Esophagus squamous epithelium (tissue), 5 donors: ENCODE data around the gene TMEM51. TPM values are rescaled to one million over a fixed set of nuclear protein-coding genes. Genes with fewer than 3 reads are reported as not detected.

Source experiments
- DNase-seq: peaks from one replicate; lab custom pipeline; 2025; lab: John Stamatoyannopoulos, UW
- H3K27ac ChIP-seq, 4 donors: fragments of 200-600 bp; sonication (generic); one replicate each; pipeline ENCODE4 v1.5.1; 2016 to 2019; ENCODE audit warnings: mild to moderate bottlenecking in 1 of 4
- H3K27me3 ChIP-seq, 4 donors: fragments of 200-600 bp; sonication (generic); 1 replicate in 3 of 4; 2 replicates in 1 of 4; pipeline versions ENCODE4 v1.5.1 to v1.6.0; 2017 to 2021; ENCODE audit warnings: antibody characterized with exemption in 1 of 4
- H3K36me3 ChIP-seq, 3 donors: fragments of 200-600 bp; sonication (generic); one replicate each; pipeline ENCODE4 v1.5.1; 2016 to 2019
- H3K4me1 ChIP-seq, 3 donors: fragments of 200-600 bp; sonication (generic); one replicate each; pipeline ENCODE4 v1.5.1; 2017 to 2019
- H3K4me3 ChIP-seq, 4 donors: fragments of 200-600 bp; sonication (generic); 1 replicate in 3 of 4; 2 replicates in 1 of 4; pipeline ENCODE4 v1.5.1; 2016 to 2019; ENCODE audit warnings: mild to moderate bottlenecking in 2 of 4, moderate library complexity in 1 of 4
- H3K9me3 ChIP-seq, 3 donors: fragments of 200-600 bp; sonication (generic); one replicate each; pipeline ENCODE4 v1.5.1; 2016 to 2019
- POLR2A ChIP-seq, 4 donors: fragments of 450-650 bp; IDR thresholded peaks; one replicate each; pipeline ENCODE4 v1.6.1; 2017; ENCODE audit warnings: antibody characterized with exemption in 4 of 4, mild to moderate bottlenecking in 4 of 4, moderate library complexity in 3 of 4
- WGBS, 2 donors: methylation state at CpG; one replicate each; pipeline ENCODE4 v1.1.5; 2018; 5-methylcytosine and 5-hydroxymethylcytosine counted together
- intact Hi-C: fragments of 100-400 bp; cut with DNase I; formaldehyde crosslinking; loops from one replicate; pipeline ENCODE4 v1.15.0; 2022
- total RNA-seq, 4 donors: library from RNA; depleted of rRNA; stranded (reverse); fragments of >200 nt; gene quantifications; one replicate each; pipeline ENCODE4 v1.1.0, GENCODE V29; 2016
- TF ChIP-seq, protein P1 (sequence below), 6 experiments: fragments of 450-650 bp in 4 of 6; fragments of 200-600 bp in 2 of 6; sonication (generic) in 2 of 6; IDR thresholded peaks; one replicate each; pipeline ENCODE4 v1.5.1; 2016 to 2019; ENCODE audit warnings: antibody characterized with exemption in 6 of 6, mild to moderate bottlenecking in 4 of 6, moderate library complexity in 4 of 6
- donor health status: DM: yes; HTN: yes; CAD: no.

The TMEM51 gene
- total RNA-seq, 4 donors from 2014 or later: 11.6 to 23.7 (median 17.7) TPM

GRCh38 chr1:15114884-15115283, 38.7 kb upstream of the TMEM51 start:
- 83% methylated on average over 1 of the region's 13 CpGs; no CpG with 5 or more reads in 1 of the 2 donors for WGBS, 2 donors
- Histone ChIP-seq H3K36me3 (no peaks in the 10 kb centered on the region), H3K4me3 (no peak overlapping the region), H3K27me3 (peaks cover 0 to 4% (median 0%) of the 10 kb centered on the region in 4 donors), H3K9me3 (no peaks in the 10 kb centered on the region), H3K27ac (no peak overlapping the region), H3K4me1 (peaks cover 0 to 9% (median 0%) of the 10 kb centered on the region in 3 donors)
- TF ChIP-seq, protein P1, sequence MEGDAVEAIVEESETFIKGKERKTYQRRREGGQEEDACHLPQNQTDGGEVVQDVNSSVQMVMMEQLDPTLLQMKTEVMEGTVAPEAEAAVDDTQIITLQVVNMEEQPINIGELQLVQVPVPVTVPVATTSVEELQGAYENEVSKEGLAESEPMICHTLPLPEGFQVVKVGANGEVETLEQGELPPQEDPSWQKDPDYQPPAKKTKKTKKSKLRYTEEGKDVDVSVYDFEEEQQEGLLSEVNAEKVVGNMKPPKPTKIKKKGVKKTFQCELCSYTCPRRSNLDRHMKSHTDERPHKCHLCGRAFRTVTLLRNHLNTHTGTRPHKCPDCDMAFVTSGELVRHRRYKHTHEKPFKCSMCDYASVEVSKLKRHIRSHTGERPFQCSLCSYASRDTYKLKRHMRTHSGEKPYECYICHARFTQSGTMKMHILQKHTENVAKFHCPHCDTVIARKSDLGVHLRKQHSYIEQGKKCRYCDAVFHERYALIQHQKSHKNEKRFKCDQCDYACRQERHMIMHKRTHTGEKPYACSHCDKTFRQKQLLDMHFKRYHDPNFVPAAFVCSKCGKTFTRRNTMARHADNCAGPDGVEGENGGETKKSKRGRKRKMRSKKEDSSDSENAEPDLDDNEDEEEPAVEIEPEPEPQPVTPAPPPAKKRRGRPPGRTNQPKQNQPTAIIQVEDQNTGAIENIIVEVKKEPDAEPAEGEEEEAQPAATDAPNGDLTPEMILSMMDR (IDR thresholded peaks at IDR 0.05): no peak
- TF ChIP-seq POLR2A (IDR thresholded peaks at IDR 0.05): no peak
- no peak for DNase-seq
- intact Hi-C loops: no loop called here

DNA sequence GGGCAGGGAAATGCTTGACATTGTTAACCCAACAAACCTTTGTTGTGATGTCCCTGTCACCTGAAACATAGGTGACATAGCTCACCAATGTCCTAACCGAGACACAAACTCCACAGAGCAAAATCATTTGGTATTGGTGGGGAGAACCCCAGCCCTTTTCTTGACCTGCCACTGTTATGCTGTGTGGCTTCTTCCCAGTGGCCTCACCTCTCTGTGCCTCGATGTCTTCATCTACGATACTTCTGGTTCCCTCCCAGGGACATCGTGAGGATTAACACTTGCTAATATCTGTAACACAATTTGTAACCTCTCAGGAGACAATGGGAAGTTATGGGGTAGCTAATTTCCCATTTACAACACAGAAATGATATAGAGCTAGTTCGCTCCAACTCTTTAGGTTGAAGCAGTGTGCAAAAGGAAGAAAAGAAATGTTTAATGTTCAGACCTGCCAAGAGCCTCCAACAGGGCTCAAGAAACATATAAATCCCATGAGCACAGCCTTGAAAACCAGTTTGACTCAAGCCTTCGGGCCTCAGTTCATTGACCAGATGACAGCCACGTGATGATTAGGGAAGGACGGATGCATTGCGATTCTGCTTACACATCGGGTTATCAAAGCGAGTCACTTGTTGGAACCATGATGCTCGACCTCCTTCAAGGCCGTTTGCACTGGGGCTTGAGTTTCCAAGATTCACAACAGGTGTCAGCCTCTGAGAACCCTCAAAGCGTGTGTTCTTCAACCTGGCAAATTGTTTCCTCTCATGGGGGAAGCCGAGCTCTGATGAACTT, 37.8 kb upstream of the TMEM51 start:
- H3K9me3 ChIP-seq: no peaks in the 10 kb centered on the region
- peaks cover 0 to 9% (median 0%) of the 10 kb centered on the region in 3 donors for H3K4me1 ChIP-seq
- H3K27ac ChIP-seq: no peak overlapping the region
- 87 to 91% methylated on average over 14 to 15 of the region's 15 CpGs for WGBS, 2 donors
- TF ChIP-seq POLR2A (IDR thresholded peaks at IDR 0.05): no peak
- TF ChIP-seq, protein P1 (IDR thresholded peaks at IDR 0.05): no peak
- H3K27me3 ChIP-seq: peaks cover 0 to 4% (median 0%) of the 10 kb centered on the region in 4 donors
- intact Hi-C loops: no loop called here
- DNase-seq: no peak
- H3K36me3 ChIP-seq: no peaks in the 10 kb centered on the region
- H3K4me3 ChIP-seq: no peak overlapping the region

DNA sequence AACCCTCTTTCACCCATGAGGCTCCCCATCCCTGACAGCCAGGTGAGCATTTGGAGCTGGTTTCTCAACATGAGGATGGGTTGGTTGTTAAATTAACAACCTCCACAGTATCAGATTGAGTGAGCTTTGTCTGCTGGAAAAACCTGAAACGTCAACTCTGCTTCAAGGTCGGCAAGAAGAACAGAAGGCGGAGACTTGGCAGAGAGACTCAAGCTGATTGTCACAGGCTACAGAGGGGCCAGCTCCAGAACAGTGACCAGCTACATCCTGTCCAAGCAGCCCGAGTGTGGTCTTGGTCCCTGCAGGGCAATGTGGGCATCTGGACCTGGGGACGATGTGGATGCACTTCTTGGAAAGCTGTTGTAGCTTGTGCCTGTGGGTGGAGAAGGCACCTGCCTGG, 36.6 kb upstream of the TMEM51 start:
- Histone ChIP-seq H3K27ac (no peak overlapping the region), H3K4me3 (no peak overlapping the region), H3K9me3 (no peaks in the 10 kb centered on the region), H3K36me3 (no peaks in the 10 kb centered on the region), H3K27me3 (peaks cover 0 to 4% (median 0%) of the 10 kb centered on the region in 4 donors), H3K4me1 (peaks cover 0 to 9% (median 0%) of the 10 kb centered on the region in 3 donors)
- intact Hi-C loops: no loop called here
- TF ChIP-seq, protein P1 (IDR thresholded peaks at IDR 0.05): no peak
- no peak for TF ChIP-seq POLR2A (IDR thresholded peaks at IDR 0.05)
- no peak for DNase-seq
- WGBS, 2 donors: 31 to 63% methylated on average over 3 to 5 of the region's 5 CpGs

- no peaks in the 10 kb centered on the region for H3K36me3 ChIP-seq
- H3K9me3 ChIP-seq: no peaks in the 10 kb centered on the region
- no peak for DNase-seq
- intact Hi-C loops: no loop called here
- H3K4me1 ChIP-seq: peaks cover 0 to 9% (median 0%) of the 10 kb centered on the region in 3 donors
- TF ChIP-seq POLR2A (IDR thresholded peaks at IDR 0.05): no peak
- TF ChIP-seq, protein P1 (IDR thresholded peaks at IDR 0.05): no peak
- 55 to 95% methylated on average over 6 to 7 of the region's 8 CpGs for WGBS, 2 donors
- H3K4me3 ChIP-seq: no peak overlapping the region
- H3K27me3 ChIP-seq: peaks cover 0 to under 1% (median 0%) of the 10 kb centered on the region in 4 donors
- no peak overlapping the region for H3K27ac ChIP-seq
These were observed 35.7 kb upstream of the TMEM51 start for GRCh38 chr1:15117671-15118325.

- intact Hi-C loops: no loop called here
- Histone ChIP-seq H3K4me1 (peaks cover 0 to 9% (median 0%) of the 10 kb centered on the region in 3 donors), H3K9me3 (no peaks in the 10 kb centered on the region), H3K4me3 (no peak overlapping the region), H3K27ac (no peak overlapping the region), H3K27me3 (no peaks in the 10 kb centered on the region), H3K36me3 (no peaks in the 10 kb centered on the region)
- DNase-seq: no peak
- TF ChIP-seq POLR2A (IDR thresholded peaks at IDR 0.05): no peak
- TF ChIP-seq, protein P1 (IDR thresholded peaks at IDR 0.05): no peak
- WGBS, 2 donors: 90% methylated on average over 7 of the region's 8 CpGs
These were observed 35.0 kb upstream of the TMEM51 start for GRCh38 chr1:15118579-15118978.
